GM21526 (cell line): Measurements from ENCODE around the gene GBF1.

Experiments
- ATAC-seq: cut with Tn5 transposase; IDR thresholded peaks from one replicate; pipeline ENCODE4 v1.9.1; 2021; ENCODE audit warnings: moderate library complexity; ENCODE audit not compliant: unreplicated experiment, low FRiP score

Gene GBF1

DNA sequence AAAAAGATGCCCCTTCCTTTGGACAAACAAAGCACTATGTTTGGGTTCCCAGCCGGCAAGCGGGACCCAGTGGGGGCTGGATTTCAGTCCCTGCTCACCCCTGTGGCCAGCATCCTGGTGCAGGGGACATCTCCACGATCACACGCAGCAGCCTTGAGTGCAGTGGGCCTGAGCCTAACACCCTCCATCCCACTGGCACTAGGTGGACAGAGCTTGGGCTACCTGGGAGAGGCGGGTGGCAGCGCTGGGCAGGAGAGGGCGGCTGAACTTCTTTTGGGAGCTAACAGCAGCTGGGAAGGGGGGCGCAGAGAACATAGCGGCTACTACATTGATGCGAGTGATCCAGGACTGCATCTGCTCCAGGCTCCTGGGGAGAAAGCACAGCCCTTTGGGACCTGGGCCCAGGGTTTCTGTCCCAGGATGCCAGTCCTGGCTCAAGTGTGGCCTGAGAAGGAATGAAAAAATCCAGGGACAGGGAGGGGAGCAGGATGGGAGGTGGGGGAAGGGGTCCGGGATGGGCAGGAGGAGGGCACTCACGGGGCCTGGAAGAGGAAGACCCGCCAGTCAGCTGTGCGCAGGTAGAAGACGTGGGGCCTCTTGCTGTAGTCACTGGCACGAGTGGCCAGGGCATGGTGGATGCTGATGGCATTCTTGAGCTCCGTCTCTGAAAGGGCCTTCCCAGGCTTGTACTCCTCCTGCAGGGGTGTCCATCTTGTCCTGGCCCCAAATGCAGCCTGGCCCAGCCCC is 159.2 kb downstream of the GBF1 start:
- ATAC-seq, result no peak

DNA sequence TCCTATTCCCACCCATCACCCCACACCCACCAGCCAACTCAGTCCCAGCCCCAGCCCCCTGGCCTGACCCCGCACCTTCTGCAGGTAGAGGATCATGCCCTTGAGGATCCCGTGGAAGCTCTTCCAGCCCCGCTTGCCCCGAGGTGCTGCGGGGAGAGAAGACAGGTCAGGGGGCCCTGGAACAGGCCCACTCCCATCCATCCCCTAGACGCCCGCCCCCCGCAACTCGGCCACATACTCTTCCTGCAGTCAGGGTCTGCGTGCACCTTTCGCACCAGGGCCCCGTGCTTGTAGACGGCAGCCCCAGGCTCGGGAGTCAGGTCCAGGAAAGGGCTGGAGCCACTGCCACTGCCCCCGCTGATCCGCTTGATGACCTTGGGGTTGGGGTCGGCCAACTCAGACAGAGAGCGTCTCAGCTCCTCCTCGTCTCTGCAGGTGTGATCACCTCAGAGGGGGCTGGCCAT is 159.8 kb downstream of the GBF1 start:
- no peak for ATAC-seq

DNA sequence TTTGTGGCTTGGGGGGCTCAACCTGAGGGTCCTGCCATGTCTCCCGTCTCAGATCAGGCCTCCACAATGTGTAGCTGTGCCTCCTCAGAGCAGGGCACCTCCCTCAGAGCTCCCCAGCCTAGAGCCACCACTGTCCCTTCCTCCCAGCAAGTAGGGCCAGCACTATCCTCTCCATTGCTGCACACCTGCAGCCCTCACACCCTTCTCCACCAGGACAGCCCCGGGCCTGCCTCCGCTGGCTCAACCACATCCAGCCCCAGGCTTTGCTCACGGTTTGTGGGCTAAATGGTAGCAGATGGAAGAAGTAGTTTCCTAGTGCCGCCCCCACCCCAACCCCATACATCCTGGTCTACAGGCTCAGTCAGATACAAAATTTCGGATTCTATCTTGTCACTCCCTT is 160.3 kb downstream of the GBF1 start:
- no peak for ATAC-seq

DNA sequence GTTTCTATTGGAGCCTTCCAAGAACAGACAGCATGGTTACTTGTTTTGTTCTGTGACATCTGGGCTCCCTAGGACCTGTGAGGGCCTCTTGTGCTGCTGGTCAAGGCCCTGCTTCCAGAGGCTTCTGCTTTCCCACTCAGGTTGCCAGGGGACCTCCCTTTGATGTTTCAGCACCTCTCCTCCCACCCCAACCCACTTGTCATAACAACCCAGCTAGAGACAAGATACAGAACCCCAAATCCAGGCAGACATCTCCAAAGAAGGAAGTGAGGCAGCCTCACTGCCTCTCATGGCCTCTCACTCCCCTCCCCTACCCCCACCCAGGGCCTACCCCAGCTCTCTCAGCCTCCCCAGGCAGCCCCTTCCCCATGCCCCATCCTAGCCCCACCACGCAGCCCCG is 161.5 kb downstream of the GBF1 start:
- no peak for ATAC-seq

DNA sequence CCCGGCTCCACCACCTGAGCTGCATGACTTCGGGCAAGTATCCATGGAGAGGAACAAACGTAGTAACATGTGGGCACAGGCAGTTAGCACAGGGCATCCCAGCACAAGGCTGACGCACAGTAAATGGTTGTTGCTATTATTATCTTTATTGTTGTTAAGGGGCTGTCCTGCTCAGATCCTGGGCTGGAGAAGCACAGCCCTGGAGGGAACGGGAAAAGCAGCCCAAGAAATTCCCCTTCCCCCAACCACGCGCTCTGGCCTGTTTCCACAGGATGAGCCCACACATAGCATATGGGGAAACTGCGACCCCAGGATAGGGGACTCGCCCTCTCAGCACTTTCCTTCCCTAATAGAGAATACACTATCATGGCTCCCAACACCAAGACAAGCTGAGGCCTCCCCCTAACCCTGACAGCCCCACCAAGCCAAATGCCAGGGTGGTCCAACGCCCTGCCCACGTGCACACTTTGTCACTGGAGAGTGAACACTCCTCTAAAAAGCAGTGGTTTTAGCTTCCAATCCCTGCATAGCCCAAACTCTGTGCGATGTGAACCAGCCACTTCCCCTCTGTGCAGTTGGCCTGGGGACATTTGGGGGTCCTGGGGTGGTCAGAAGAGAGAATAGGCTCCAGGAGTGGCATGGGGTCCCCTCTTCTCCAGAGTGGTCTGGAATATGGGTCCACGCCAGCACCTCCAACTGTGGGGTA is 162.2 kb downstream of the GBF1 start:
- ATAC-seq, result no peak

DNA sequence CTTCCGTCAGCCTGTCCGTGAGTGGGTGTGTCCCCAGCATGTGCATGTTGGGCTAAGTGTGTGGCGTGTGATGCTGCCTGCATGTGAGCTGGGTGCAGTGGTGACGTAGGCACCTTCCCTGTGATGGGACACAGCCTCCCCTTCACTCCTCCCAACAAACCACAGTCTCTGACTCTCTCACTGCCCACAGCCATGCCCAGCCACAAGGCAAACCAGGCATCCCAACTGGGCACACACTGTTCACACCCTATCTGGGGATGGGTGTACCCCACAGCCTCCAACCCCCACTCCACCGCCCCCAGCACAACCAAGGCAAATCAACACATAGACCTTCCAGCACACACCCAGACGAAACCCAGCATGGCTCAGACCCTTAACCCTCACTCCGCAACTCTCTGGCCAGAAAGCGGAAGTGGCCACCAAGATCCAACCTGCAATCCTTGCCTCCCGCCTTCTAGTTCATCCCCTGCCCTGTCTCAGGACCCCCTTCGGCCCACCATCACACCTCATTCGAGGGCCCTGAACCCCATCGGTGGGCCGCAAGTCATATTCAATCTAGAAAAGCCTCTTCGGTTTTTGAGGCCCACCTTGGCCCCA is 162.9 kb downstream of the GBF1 start:
- ATAC-seq, result no peak

DNA sequence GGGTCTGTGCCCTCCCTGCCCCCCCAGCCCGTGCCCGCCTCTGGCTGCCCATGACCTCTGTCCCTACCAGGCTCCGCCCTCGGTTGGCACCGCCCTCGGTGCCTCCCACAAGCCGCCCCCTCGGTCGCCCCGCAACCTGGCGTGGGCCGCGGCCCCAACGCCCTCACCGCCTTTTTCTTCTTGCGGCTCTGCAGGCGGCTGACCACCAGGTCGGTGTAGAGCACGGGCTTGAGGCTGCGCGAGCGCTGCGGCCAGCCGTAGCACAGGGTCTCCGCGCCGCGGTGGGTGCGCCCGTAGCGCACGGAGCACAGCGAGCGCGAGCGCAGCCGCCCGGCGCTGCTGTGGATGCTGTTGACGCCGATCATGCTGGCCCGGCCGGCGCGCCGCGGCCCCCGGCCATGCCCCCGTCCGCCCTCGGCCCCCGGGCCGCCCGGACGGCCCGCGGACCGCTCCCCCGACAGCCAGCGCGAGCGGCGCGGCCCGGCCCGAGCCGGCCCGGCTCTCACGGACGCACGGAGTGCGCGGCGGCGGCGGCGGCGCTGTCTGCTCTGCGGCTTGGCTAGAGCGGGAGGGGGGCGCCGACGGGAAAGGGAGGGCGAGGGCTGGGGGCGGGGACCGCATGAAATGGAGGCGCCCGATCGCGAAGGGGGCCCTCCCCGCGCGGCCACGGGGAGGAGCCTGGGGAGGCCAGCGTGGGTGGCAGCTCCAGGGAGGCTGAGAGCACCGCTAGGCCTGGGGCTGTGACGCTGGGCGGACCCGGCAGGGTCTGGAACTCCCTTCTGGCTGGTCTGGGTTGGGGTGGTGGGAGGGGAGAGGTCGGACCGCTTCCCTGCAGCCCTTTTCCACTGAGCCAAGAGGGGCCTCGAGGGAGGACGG is 163.6 kb downstream of the GBF1 start:
- ATAC-seq, result no peak

DNA sequence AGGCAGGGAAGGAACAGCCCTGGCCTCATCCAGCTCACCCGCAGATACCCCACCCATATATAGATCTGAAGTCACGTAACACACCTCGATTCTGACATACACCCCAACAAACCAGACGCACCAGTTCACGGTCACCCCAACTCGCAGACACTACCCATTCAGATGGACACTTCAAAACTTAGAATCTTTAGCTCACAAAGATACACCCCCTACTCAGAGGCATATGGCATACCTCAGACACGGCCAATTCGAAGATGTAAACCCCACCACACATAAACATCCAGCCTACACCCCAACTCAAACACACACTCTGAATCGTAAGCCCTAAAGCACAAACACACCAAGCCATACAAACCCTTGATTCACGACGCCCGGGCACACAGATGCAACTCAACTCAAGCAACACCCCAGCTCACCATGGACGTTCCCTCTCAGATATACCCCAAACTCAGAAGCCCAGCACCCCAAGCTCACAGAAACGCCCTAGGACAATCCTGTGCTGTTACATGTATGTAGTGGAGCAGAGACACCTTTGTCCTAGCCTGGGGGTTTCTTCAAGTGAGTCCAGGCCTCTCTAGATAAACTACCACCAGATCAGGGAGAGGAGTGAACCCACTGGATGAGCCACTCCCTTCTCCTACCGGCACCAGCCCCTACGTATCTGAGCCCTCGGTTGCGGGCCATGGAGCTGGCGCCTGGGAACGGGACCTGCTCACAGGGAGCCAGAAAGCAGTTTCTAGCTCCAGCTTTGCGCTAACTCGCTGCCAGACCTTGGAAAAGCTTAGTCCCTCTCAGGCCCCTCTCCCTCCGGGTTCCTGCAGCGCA is 164.5 kb downstream of the GBF1 start:
- ATAC-seq, result no peak

DNA sequence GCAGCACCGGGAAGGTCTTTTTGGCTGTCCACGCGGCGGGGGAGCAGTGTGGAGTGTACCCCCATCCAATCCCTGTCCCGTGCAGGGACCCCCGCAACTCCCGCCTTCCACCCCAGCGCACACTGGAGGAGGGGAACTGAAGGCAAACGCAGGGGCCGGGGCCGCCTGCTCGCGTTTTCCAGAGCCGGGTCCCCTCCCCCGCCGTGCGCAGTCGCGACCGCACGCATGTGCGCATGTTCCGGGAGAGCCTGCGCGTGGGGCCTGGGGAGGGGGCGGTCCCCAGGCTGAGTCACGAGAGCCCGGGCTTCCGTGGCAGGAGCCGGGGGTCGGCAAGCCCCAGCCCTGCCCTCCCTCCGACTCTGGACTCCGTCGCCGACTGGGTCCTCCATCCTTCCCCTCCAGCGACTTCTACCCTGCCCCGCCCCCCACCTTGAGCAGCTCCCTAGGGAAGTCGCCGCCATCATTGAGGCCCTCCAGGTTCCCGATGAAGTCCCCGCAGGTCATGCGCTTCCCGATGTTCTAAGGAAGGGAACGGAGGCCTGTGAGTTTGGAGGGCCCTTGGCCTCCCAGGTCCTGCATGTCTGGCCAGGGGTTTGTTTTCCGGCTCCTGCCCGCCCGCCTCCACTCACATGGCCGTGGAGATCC is 165.2 kb downstream of the GBF1 start:
- no peak for ATAC-seq

DNA sequence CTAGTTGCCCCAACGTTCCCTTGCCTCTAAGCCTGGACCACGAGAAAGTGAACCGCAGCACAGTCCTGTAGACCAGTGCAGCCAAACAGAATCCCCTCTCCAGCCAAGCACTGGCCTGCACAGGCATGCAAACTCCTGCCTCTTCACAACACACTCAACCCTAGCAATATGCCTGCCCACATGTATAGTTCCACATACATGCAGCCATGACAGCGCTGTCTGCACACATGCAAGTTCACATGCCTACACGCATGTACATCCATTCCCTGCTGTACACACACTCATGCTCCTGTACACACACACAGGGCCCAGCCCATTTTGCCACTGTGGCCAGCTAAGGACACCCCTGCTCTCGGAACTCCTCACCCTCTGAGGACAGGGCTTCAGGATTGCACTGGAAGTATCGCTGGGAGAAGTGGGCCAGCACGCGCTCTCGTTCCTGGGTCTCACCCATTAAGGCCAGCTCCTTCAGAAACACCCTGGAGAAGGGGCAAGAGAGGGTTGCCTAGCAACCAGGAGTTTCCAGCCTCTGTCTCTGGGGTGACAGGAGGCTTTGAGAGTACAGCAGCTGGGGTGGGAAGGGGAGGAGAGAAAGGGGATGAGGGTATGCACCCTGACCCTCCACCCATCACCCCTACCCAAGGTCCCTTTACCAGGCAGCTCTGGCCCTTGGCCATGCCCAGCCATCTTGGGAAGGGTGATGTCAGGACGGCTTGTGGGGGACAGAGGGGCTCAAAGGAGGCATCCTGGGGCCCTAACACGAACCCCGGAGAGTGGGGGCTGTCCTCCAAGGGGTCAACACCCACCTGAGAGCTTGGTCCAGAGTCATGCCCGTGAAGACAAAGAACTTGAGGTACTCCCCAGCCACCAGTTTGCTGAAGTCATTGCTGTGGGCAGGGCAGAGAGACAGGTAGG is 166.3 kb downstream of the GBF1 start:
- ATAC-seq, result no peak

DNA sequence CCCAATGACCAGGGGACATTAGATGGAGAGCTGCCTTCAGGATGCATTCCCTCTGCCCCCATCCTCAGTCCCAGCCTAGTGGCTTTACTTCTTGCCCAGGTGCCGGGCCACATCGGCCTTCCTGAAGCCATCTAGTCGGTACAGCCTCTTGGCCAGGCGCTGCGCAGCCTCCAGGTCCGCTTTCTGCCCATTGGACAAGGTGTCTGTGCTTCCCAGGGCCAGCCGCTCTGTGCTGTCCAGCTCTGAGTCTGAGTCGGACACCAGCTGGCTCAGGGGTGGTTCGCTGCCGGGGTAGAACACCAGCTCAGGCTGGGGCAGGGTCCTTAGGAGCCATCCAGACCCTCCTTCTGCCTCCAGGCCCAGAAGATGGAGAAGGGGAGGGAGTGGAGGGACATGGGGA is 167.0 kb downstream of the GBF1 start:
- ATAC-seq, result no peak

DNA sequence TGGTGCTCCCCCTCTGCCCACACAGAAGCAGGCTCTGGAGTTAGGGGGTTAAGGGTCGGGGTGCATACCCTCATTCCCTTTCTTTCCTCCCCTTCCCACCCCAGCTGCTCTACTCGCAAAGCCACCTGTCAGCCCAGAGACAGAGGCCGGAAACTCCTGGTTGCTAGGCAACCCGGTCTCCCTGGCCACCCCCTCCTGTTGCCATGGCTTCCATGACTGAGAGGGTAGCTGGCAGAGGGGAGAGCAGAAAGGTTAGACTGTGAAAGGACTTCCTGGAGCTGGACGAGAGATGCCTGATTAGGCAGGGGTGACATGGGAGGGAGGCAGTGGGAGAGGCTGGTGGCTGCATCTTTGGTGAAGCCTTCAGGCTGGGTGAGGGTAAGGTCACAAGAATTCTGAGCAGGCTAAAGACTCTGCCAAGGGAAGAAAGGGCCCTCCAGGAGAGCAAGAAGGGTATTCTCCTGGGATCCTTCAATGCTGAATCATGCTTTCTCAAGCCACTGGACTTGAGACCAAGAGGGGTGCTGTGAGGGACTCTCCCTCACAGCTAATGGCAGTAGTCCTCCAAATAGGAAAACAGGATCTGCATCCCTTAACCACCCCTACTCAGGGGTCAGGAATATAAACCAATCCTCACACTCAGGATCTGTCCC is 167.8 kb downstream of the GBF1 start:
- ATAC-seq, result no peak

DNA sequence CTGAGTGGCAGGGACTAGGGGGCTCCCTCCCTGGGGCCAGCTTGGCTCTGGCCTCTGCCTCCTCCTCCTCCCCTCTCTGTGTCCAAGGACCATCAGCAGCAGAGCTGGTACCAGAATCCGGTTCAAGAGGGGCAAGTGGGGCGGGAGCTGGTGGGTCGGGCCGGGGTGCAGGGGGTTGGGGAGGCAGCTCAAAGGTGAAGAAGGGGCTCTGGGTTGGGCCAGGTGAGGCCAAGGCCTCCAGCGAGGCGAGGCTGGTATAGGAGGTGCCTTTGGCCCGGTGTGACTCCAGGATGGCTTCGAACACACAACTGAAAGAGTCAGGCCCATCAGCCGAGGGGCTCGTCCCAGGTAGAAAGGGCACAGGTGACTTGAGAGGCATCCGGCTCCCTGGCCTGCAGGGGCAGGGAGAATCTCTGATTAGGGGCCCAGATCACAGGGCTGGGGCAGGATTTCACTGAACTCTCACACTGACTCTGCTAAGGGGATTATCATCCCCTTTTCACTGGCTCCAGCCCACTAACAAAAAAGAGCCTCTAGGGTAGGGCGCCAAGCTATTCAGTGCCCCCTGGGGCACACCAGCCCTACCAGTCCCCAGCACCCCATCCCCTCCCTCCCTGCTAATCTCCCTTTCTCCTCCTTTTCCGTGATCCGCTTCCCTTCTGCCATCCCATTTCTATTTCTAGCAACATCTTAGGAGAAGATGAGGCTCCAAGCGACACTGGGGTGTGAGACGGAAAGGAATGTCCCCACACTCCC is 168.7 kb downstream of the GBF1 start:
- no peak for ATAC-seq

DNA sequence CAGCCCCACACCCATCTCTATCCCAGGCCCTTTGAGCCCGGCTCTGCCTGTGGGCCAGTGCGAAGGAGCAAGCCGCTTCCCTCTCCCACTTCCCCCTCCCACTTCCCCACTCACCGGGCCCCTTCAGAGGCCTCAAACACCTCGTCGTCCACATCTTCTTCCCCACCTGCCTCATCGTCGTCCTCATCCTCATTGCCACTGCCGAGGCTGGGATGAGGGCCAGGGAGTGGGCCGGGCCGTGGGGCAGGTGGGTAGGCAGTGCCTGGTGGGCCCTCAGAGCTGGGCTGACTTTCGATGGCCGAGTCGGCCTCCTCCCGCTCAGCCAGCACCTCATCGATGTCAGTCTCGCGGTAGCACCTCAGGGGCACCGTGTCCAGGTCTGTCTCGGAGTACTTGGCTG is 169.4 kb downstream of the GBF1 start:
- no peak for ATAC-seq

DNA sequence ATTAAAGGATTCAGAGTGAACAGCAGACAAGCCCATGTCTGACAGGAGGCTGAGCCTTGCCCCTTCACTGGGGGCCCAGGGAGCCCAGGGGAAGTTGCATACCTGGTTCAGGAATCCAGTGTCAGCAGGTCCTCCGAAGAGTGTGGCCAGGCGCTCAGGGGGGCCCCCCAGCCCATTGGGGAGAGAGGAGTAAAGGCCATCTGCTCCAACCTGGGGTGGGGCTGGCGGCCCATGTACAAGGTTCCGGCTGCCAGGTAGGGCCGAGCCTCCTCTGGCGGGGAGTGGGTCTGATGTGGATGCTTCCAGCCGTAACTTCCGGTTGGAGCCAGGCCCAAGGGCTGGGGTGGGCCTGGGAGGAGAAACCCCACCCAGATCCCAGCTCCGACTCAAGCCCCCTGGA is 171.0 kb downstream of the GBF1 start:
- ATAC-seq, result no peak

DNA sequence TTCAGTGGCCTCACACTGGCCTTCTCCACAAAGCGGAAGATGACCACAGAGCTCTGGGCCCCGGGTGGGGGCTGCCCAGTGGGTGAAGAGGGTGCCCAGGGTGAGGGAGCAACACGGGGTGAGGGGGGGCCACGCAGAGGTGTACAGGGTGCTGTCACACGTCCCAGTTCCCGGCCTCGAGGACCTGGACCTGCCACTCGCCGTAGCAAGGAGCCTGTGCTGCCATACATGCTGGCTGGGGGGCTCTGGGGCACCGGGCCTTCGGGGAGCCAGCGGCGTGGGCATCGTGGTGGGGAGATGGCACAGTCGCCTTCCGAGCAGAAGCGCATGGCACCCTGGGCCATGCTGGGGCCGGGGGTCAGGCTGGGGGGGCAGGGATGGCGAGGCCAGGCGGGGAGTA is 171.4 kb downstream of the GBF1 start:
- ATAC-seq, result no peak

DNA sequence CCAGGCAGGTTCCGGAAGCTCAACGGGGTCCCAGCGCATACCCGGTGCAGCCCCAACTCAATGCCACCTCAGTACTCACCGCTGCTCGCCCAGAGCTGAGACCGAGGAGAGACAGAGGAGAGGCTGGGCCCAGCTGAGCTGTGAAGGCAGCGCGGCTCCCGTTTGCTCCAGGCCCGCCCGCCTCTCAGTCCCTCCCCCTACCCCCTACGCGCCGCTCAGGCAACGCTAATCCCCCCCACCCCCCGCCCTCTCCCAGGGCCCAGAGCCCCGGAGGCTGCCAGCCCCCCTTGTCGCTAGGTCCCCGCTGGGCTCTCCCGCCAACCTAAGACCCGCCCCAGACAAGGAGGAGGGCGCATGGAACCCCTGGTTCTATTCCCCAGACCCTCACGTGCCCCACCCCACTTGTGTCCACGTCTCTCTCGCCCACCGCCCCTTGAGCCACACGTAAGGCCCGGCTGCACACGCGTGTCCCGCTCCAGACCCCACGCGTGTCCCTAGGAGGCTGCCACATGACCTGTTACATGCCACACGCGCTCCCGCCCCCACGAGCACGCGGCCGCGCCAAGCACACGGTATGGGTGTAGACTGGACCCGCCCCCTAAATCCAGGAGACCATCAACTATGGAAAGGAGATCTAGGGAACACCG is 173.4 kb downstream of the GBF1 start, which contains the start of gene PSD:
PSD (minus strand) TSS at position 164 of the 647 bp plus-strand sequence. CDS start 1,747 bp downstream, outside the sequence.
- no peak for ATAC-seq
